Panc1 (cell line): ENCODE measurements around the gene HNF1A. TPM values are rescaled to one million over a fixed set of nuclear protein-coding genes. Genes with fewer than 3 reads are reported as not detected.

Source experiments
- ATAC-seq: fragments of 200-7000 bp; cut with Tn5 transposase; 2 replicates; pipeline ENCODE4 v1.9.1; 2020; ENCODE audit warnings: mild to moderate bottlenecking, moderate library complexity
- BruUV-seq: library from RNA; stranded (reverse); fragments of 400-500 nt; replicated peaks from 2 replicates; lab custom pipeline; 2021; lab: Mats Ljungman, UMichigan
- CTCF ChIA-PET: fragments of 300-600 bp; sonication (Branson Sonifier 250); formaldehyde crosslinking; loops from one replicate; lab custom pipeline; 2022; ENCODE audit warnings: antibody characterized with exemption; lab: Charles Lee
- POLR2A ChIA-PET: fragments of 300-600 bp; sonication (Branson Sonifier 250); formaldehyde crosslinking; loops from one replicate; lab custom pipeline; 2022; ENCODE audit warnings: antibody characterized with exemption; lab: Charles Lee
- DNase-seq: peaks from one replicate; pipeline ENCODE4 v3.0.0-alpha.2; 2010; ENCODE audit warnings: low read depth, low spot score
- H3K27ac ChIP-seq: 2 replicates; pipeline ENCODE4 v1.5.1; 2011; ENCODE audit warnings: mild to moderate bottlenecking, low read length, inconsistent platforms
- H3K27me3 ChIP-seq: fragments of 200-500 bp; sonication (Bioruptor generic); 2 replicates; pipeline ENCODE4 v1.6.0; 2014; ENCODE audit warnings: low read length, inconsistent platforms; ENCODE audit not compliant: control insufficient read depth, insufficient read depth
- H3K36me3 ChIP-seq: fragments of 200-500 bp; sonication (Bioruptor generic); 2 replicates; pipeline ENCODE4 v1.5.1; 2014; ENCODE audit warnings: inconsistent platforms, mild to moderate bottlenecking, low read length, moderate library complexity; ENCODE audit not compliant: control insufficient read depth, insufficient read depth
- H3K4me1 ChIP-seq: 2 replicates; pipeline ENCODE4 v1.5.1; 2011; ENCODE audit warnings: inconsistent platforms, mild to moderate bottlenecking, low read length, moderate library complexity; ENCODE audit not compliant: control insufficient read depth, insufficient read depth
- H3K4me3 ChIP-seq, 2 experiments: 2 replicates each; pipeline ENCODE4 v1.5.1; 2011 to 2012; ENCODE audit warnings: low read depth in 2 of 2, low read length in 2 of 2, mild to moderate bottlenecking in 2 of 2, inconsistent platforms in 1 of 2, moderate library complexity in 1 of 2
- H3K9me3 ChIP-seq: fragments of 200-500 bp; sonication (Bioruptor generic); 2 replicates; pipeline ENCODE4 v1.5.1; 2014; ENCODE audit warnings: low read depth, mild to moderate bottlenecking, inconsistent platforms, low read length, moderate library complexity; ENCODE audit not compliant: control insufficient read depth, insufficient read depth
- CTCF ChIP-seq: fragments of 450-650 bp; IDR thresholded peaks from 2 replicates; pipeline ENCODE4 v1.5.1; 2017; ENCODE audit warnings: mild to moderate bottlenecking
- POLR2AphosphoS5 ChIP-seq: IDR thresholded peaks from 2 replicates; pipeline ENCODE4 v1.6.1; 2012; ENCODE audit warnings: mild to moderate bottlenecking, low read depth, low read length, moderate library complexity
- REST ChIP-seq, 2 experiments: IDR thresholded peaks; 2 replicates each; pipeline ENCODE4 v1.6.1; 2011 to 2012; ENCODE audit warnings: low read depth in 2 of 2, control low read depth in 1 of 2, low read length in 1 of 2, mild to moderate bottlenecking in 1 of 2, moderate library complexity in 1 of 2; ENCODE audit not compliant: insufficient read depth in 1 of 2
- SIN3A ChIP-seq: IDR thresholded peaks from 2 replicates; pipeline ENCODE4 v1.6.1; 2012; ENCODE audit warnings: low read depth, mild to moderate bottlenecking, low read length, moderate library complexity, borderline replicate concordance; ENCODE audit not compliant: insufficient read depth
- TCF7L2 ChIP-seq: IDR thresholded peaks from 2 replicates; pipeline ENCODE4 v1.6.1; 2011; ENCODE audit warnings: mild to moderate bottlenecking, low read depth, low read length, inconsistent platforms
- in situ Hi-C: cut with HindIII; loops from 2 replicates; pipeline ENCODE4 v1.10.0; 2016; ENCODE audit warnings: low sequenced_read_pairs, low pct_unique_long_range_greater_than_20kb
- intact Hi-C: fragments of 100-400 bp; cut with micrococcal nuclease; formaldehyde crosslinking; loops from one replicate; pipeline ENCODE4 v1.10.0; 2022; ENCODE audit not compliant: unreplicated experiment
- total RNA-seq: library from RNA; stranded (reverse); gene quantifications from one replicate; pipeline ENCODE4 v1.2.1, GENCODE V29; 2021; ENCODE audit not compliant: unreplicated experiment

The HNF1A gene
- total RNA-seq, 1 experiment from 2014 or later: 0.26 TPM

DNA sequence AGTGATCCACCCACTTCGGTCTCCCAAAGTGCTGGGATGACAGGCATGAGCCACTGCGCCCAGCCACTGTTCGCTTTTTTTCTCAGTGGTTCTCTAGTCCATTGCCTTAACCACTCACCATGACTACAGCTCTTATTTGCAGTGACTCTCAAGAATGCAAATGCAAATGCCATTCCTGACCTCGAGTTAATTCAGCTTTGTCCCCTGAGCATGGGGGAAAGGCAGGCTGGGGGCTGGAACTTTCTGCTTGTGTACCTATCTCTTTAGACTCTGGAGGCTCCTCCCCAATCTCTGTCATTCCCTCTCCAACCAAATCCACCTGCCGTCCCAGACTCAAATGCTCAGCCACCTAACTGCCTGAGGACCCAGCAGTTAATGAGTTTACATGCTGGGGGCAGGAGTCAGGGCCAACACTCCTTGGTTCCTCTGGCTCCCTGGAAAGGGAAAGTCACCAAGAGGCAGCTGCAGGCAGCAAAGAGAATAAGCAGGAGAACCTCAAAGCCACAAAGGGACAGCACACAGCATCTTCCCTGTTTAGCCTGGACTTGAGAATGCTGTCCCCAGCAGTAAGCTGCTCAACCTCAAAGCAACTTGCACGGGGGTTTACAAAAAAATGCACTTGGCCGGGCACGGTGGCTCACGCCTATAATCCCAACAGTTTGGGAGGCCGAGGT lies 5.3 kb upstream of the HNF1A start:
- in situ Hi-C loops (no loop called here), intact Hi-C loops (loop anchor here (5.0 to 10.0 kb wide), 3 partner anchors 116 to 391 kb away; partner anchors contain the start of gene POP5)
- Histone ChIP-seq H3K9me3 (no peaks in the 10 kb centered on the region), H3K4me1 (peaks cover 7% of the 10 kb centered on the region), H3K27ac (no peak overlapping the region), H3K36me3 (no peaks in the 10 kb centered on the region), H3K4me3 (no peak overlapping the region), H3K27me3 (no peaks in the 10 kb centered on the region)
- no TSS peak for BruUV-seq
- ChIA-PET POLR2A (no interaction called here), CTCF (interaction anchor here (1.3 kb wide), 1 partner anchor 11 kb away, joined by 3 read pairs; no protein-coding TSS in a partner anchor)
- DNase-seq: no peak
- ATAC-seq: 0 out of 2 replicates have a peak, but pooled peaks have one; percentile 19
- no peak for TF ChIP-seq SIN3A

GRCh38 chr12:120977531-120978295 lies 630 bp upstream of the HNF1A start:
- in situ Hi-C loops (no loop called here), intact Hi-C loops (loop anchor here (10.0 kb wide), 1 partner anchor 223 kb away; no protein-coding TSS in a partner anchor)
- DNase-seq: no peak
- Histone ChIP-seq H3K27me3 (no peaks in the 10 kb centered on the region), H3K4me1 (peaks cover 14% of the 10 kb centered on the region), H3K36me3 (no peaks in the 10 kb centered on the region), H3K4me3 (no peak overlapping the region), H3K9me3 (no peaks in the 10 kb centered on the region), H3K27ac (no peak overlapping the region)
- no peak for ATAC-seq
- no TSS peak for BruUV-seq
- CTCF ChIA-PET: interaction anchor here (0.7 to 1.5 kb wide), 2 partner anchors 21 to 120 kb away, joined by 3 to 6 read pairs; no protein-coding TSS in a partner anchor
- POLR2A ChIA-PET: interaction anchor here (0.5 to 0.6 kb wide), 2 partner anchors 361 to 409 kb away, joined by 8 to 11 read pairs; no protein-coding TSS in a partner anchor
- TF ChIP-seq CTCF (no peak), REST (IDR thresholded peaks at IDR 0.05; ENCODE audit: insufficient read depth in 1 of 2, low read depth in 2 of 2, low read length in 1 of 2) (no peak), TCF7L2 (no peak), SIN3A (no peak), POLR2AphosphoS5 (no peak)
